ENCODE measurements around the gene PPP1R27.

DNA sequence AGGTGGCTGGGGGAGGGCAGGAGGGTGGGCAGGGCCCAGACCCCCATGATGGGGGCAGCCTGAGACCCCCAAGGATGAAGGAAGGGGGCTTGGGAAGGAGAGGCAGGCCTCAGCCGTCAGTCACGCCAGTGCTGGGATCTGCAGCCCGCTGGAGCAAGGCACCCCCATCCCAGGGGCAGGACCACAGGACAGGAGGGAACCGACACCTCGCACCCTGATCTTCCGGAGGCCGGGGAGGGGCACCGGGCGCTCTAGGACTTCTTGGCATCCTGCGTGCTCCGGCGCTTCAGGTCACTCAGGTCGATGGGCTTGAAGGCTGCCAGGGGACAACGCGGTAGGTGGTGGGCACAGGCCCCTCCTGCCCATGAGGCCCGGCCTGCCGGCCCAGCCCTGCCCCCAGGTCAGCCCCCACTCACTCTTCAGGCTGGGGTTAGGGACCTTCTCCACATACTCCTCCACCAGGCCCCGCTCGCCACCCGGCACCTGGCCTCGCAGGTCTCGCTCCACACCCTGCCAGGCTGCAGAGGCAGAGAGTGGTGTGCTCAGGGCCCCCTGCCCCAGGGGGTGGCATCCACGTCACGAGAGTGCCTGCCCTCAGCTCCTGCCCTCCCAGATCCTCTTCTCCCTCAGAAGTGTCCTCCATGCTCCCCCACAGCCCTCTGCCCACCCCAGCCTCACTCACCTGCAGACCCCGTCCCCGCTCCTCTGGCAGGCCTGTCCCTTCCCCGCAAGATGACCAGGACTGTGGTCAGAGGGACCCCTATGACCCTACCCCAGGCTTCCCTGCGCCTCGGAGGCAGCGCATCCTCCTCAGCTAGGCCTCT, 11.6 kb downstream of the PPP1R27 start:
- TF ChIP-seq POLR2AphosphoS5 (IDR thresholded peaks at IDR 0.05) (no peak), POLR2A (IDR thresholded peaks at IDR 0.05) (no peak), EP300 (IDR thresholded peaks at IDR 0.05) (no peak)
- TF ChIP-seq, protein P1, sequence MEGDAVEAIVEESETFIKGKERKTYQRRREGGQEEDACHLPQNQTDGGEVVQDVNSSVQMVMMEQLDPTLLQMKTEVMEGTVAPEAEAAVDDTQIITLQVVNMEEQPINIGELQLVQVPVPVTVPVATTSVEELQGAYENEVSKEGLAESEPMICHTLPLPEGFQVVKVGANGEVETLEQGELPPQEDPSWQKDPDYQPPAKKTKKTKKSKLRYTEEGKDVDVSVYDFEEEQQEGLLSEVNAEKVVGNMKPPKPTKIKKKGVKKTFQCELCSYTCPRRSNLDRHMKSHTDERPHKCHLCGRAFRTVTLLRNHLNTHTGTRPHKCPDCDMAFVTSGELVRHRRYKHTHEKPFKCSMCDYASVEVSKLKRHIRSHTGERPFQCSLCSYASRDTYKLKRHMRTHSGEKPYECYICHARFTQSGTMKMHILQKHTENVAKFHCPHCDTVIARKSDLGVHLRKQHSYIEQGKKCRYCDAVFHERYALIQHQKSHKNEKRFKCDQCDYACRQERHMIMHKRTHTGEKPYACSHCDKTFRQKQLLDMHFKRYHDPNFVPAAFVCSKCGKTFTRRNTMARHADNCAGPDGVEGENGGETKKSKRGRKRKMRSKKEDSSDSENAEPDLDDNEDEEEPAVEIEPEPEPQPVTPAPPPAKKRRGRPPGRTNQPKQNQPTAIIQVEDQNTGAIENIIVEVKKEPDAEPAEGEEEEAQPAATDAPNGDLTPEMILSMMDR (IDR thresholded peaks at IDR 0.05) = no peak
